Upper lobe of left lung (tissue), 4 donors: ENCODE measurements around the gene SPSB2.

Experiments used
- POLR2A ChIP-seq, 4 donors: fragments of 450-650 bp; IDR thresholded peaks; one replicate each; pipeline ENCODE4 v1.5.1; 2016 to 2017; ENCODE audit warnings: antibody characterized with exemption in 4 of 4, mild to moderate bottlenecking in 2 of 4
- TF ChIP-seq, protein P1 (sequence below), 6 experiments: fragments of 450-650 bp in 4 of 6; fragments of 200-600 bp in 2 of 6; sonication (generic) in 2 of 6; IDR thresholded peaks; one replicate each; pipeline ENCODE4 v1.5.1; 2016 to 2019; ENCODE audit warnings: antibody characterized with exemption in 6 of 6

DNA sequence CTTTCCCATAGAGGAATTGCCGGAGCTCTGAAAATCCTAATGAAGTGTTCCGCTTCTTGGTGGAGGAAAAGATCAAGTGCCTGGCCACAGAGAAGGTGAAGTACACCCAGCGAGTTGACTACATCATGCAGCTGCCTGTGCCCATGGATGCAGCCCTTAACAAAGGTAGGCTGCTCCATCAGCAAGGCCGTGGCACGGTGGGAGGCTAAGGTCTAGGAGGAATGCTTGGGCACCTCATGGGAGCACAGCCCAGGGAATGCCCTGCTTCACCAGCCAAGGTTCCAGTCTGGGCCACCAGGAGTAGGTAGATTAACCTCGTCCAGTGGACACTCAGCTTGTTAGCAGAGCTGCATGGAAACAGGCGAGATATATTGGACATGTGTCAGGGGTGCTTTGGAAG, 12.2 kb downstream of the SPSB2 start:
- TF ChIP-seq, protein P1, sequence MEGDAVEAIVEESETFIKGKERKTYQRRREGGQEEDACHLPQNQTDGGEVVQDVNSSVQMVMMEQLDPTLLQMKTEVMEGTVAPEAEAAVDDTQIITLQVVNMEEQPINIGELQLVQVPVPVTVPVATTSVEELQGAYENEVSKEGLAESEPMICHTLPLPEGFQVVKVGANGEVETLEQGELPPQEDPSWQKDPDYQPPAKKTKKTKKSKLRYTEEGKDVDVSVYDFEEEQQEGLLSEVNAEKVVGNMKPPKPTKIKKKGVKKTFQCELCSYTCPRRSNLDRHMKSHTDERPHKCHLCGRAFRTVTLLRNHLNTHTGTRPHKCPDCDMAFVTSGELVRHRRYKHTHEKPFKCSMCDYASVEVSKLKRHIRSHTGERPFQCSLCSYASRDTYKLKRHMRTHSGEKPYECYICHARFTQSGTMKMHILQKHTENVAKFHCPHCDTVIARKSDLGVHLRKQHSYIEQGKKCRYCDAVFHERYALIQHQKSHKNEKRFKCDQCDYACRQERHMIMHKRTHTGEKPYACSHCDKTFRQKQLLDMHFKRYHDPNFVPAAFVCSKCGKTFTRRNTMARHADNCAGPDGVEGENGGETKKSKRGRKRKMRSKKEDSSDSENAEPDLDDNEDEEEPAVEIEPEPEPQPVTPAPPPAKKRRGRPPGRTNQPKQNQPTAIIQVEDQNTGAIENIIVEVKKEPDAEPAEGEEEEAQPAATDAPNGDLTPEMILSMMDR (IDR thresholded peaks at IDR 0.05): no peak
- TF ChIP-seq POLR2A (IDR thresholded peaks at IDR 0.05): no peak
